Endothelial cell of umbilical vein (primary cell): ENCODE results near the gene TRPV2. TPM values are rescaled to one million over a fixed set of nuclear protein-coding genes. Genes with fewer than 3 reads are reported as not detected.
"Not testable (repeated sequence)": the region's sequence is repeated elsewhere in the genome, so short reads cannot be mapped to it uniquely, and the experiment has no call there.

ENCODE experiments used
- BruUV-seq: library from RNA; stranded (reverse); fragments of 400-500 nt; replicated peaks from 2 replicates; lab custom pipeline; 2021; lab: Mats Ljungman, UMichigan
- CTCF ChIA-PET: fragments of 300-600, 350-600 bp; sonication (Branson Sonifier 250); formaldehyde crosslinking; loops from one replicate; lab custom pipeline; 2021; ENCODE audit warnings: antibody characterized with exemption, inconsistent platforms; lab: Charles Lee
- POLR2A ChIA-PET: fragments of 300-600, 350-600 bp; sonication (Branson Sonifier 250); formaldehyde crosslinking; loops from one replicate; lab custom pipeline; 2021; ENCODE audit warnings: antibody characterized with exemption, inconsistent platforms; lab: Charles Lee
- DNase-seq: peaks from one replicate; pipeline ENCODE4 v3.0.0-alpha.2; 2011; ENCODE audit warnings: low read depth, low spot score
- FAIRE-seq: peaks from 2 replicates; lab custom pipeline; 2011; peaks lifted over from hg19 to GRCh38; lab: Jason Lieb, UNC
- H2AFZ ChIP-seq: 2 replicates; pipeline ENCODE4 v1.6.0; 2012; ENCODE audit warnings: low read depth, low read length, control low read depth, inconsistent platforms
- H3K27ac ChIP-seq: 2 replicates; pipeline ENCODE4 v1.5.1; 2011; ENCODE audit warnings: low read depth, mild to moderate bottlenecking, control low read depth, low read length, moderate library complexity; ENCODE audit not compliant: insufficient read depth
- H3K27me3 ChIP-seq, 2 experiments: 2 replicates each; pipeline versions ENCODE4 v1.6.0 to v1.6.1; 2011; ENCODE audit warnings: low read length in 2 of 2, mixed read lengths in 1 of 2; ENCODE audit not compliant: control insufficient read depth in 2 of 2, insufficient read depth in 2 of 2
- H3K36me3 ChIP-seq, 2 experiments: 2 replicates in 1 of 2; 3 replicates in 1 of 2; pipeline ENCODE4 v1.5.1; 2011; ENCODE audit warnings: low read length in 2 of 2, mild to moderate bottlenecking in 1 of 2, moderate library complexity in 1 of 2; ENCODE audit not compliant: control insufficient read depth in 2 of 2, insufficient read depth in 2 of 2; ENCODE audit errors: extremely low read depth in 1 of 2
- H3K4me1 ChIP-seq: 3 replicates; pipeline ENCODE4 v1.5.1; 2011; ENCODE audit warnings: mild to moderate bottlenecking, low read length; ENCODE audit not compliant: control insufficient read depth, insufficient read depth; ENCODE audit errors: extremely low read depth
- H3K4me2 ChIP-seq: 2 replicates; pipeline ENCODE4 v1.6.1; 2011; ENCODE audit warnings: low read length, control low read depth, mixed read lengths; ENCODE audit not compliant: insufficient read depth
- H3K4me3 ChIP-seq, 3 experiments: fragments of 200-600 bp in 1 of 3; sonication (generic), shearing (Covaris generic) in 1 of 3; replicated peaks in 1 of 3; 2 replicates each; pipeline ENCODE4 v1.5.1; 2011 to 2016; ENCODE audit warnings: control low read depth in 3 of 3, low read length in 3 of 3, mild to moderate bottlenecking in 2 of 3, inconsistent platforms in 1 of 3, low read depth in 1 of 3, moderate library complexity in 1 of 3; ENCODE audit not compliant: insufficient read depth in 1 of 3
- H3K79me2 ChIP-seq: 2 replicates; pipeline ENCODE4 v1.6.0; 2012; ENCODE audit warnings: low read length, inconsistent platforms; ENCODE audit not compliant: control insufficient read depth, insufficient read depth
- H3K9ac ChIP-seq: replicated peaks from 2 replicates; pipeline ENCODE3; 2011; ENCODE audit warnings: low read length, control low read depth; ENCODE audit not compliant: insufficient read depth; ENCODE audit errors: extremely low read depth
- H3K9me1 ChIP-seq: replicated peaks from 3 replicates; pipeline ENCODE4 v1.6.0; 2011; ENCODE audit warnings: mild to moderate bottlenecking, low read length; ENCODE audit not compliant: control insufficient read depth, insufficient read depth; ENCODE audit errors: extremely low read depth
- H3K9me3 ChIP-seq: replicated peaks from 2 replicates; pipeline ENCODE4 v1.5.1; 2012; ENCODE audit warnings: low read length, inconsistent platforms; ENCODE audit not compliant: control insufficient read depth, insufficient read depth
- H4K20me1 ChIP-seq: replicated peaks from 2 replicates; pipeline ENCODE3; 2011; ENCODE audit warnings: mild to moderate bottlenecking, low read length; ENCODE audit not compliant: control insufficient read depth, insufficient read depth; ENCODE audit errors: extremely low read depth
- EZH2 ChIP-seq: IDR thresholded peaks from 2 replicates; pipeline ENCODE4 v1.6.1; 2012; ENCODE audit warnings: borderline replicate concordance, low read depth, mild to moderate bottlenecking, moderate library complexity, low read length, inconsistent platforms; ENCODE audit not compliant: severe bottlenecking
- FOS ChIP-seq: IDR thresholded peaks from 2 replicates; pipeline ENCODE4 v1.6.1; 2011; ENCODE audit warnings: mild to moderate bottlenecking, low read length, moderate library complexity, borderline replicate concordance; ENCODE audit not compliant: insufficient read depth
- GATA2 ChIP-seq: IDR thresholded peaks from 2 replicates; pipeline ENCODE4 v1.7.0; 2011; ENCODE audit warnings: low read depth, mild to moderate bottlenecking, moderate library complexity, mixed read lengths, low read length; ENCODE audit not compliant: insufficient read length, insufficient read depth
- JUN ChIP-seq: IDR thresholded peaks from 2 replicates; pipeline ENCODE4 v1.6.1; 2011; ENCODE audit warnings: borderline replicate concordance, low read depth; ENCODE audit not compliant: insufficient read length, insufficient read depth
- MYC ChIP-seq: IDR thresholded peaks from one replicate; pipeline ENCODE4 v1.6.1; 2011; ENCODE audit warnings: mild to moderate bottlenecking, low read depth, low read length
- POLR2A ChIP-seq: IDR thresholded peaks from 2 replicates; pipeline ENCODE4 v1.6.1; 2012; ENCODE audit warnings: low read depth, mild to moderate bottlenecking, control low read depth, low read length
- POLR2AphosphoS5 ChIP-seq: IDR thresholded peaks from 2 replicates; pipeline ENCODE4 v1.6.1; 2012; ENCODE audit warnings: low read depth, mild to moderate bottlenecking, control low read depth, low read length, moderate library complexity; ENCODE audit not compliant: insufficient read depth
- dilution Hi-C: fragments of 300-500 bp; cut with MboI; formaldehyde crosslinking; loops from one replicate; pipeline ENCODE4 v1.15.0; 2019; ENCODE audit warnings: low sequenced_read_pairs; ENCODE audit not compliant: extremely low pct_ligation_motif_present
- intact Hi-C: fragments of 100-400 bp; cut with micrococcal nuclease; formaldehyde crosslinking; loops from one replicate; pipeline ENCODE4 v1.10.0; 2022
- polyA plus RNA-seq, 4 experiments: library from polyadenylated mRNA; depleted of rRNA in 3 of 4; stranded (reverse) in 3 of 4; unstranded in 1 of 4; fragments of >200 nt; gene quantifications; 2 replicates each; pipeline versions ENCODE4 v1.2.1 to v1.2.3, GENCODE V29; 2011 to 2012; ENCODE audit warnings: missing spikeins in 1 of 4
- total RNA-seq: library from RNA; stranded (reverse); gene quantifications from 2 replicates; pipeline ENCODE4 v1.2.3, GENCODE V29; 2021
- TF ChIP-seq, protein P1 (sequence below): IDR thresholded peaks from 2 replicates; pipeline ENCODE4 v1.6.1; 2011; ENCODE audit not compliant: insufficient read depth, insufficient read length

TRPV2 gene
- total and polyA plus RNA-seq, 2 donors (not counting 3 experiments of a cell fraction or from before 2014, with no cell fraction given) = 4.2 to 10.6 TPM

DNA sequence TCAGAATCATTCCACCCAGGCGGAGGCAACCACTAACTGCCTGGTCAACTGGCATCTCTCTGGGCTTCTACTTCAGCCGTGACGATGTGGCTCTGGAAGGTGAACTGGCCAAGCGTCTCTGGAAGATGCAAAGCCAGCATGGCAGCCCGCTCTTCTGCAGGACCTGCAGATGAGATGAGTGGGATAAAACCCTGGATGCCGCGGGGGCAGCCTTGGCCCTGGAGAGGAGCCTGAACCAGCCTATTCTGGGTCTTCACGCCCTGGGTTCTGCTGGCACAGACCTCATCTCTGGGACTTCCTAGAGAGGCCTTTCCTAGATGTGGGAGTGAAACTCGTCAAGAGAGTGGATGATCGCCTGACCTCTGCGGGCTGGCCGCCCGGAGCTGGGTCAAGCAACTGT lies 23.9 kb upstream of the TRPV2 start:
- no peaks in the 10 kb centered on the region for H3K9me1 ChIP-seq
- H3K79me2 ChIP-seq = no peaks in the 10 kb centered on the region
- H3K4me3 ChIP-seq = no peak overlapping the region
- H3K4me2 ChIP-seq = no peak overlapping the region
- no peaks in the 10 kb centered on the region for H4K20me1 ChIP-seq
- FAIRE-seq (no peak), DNase-seq (no peak)
- CTCF ChIA-PET = interaction anchor here (1.5 kb wide), 1 partner anchor 130 kb away, joined by 3 read pairs; no protein-coding TSS in a partner anchor
- peaks cover 0 to 2% of the 10 kb centered on the region in 2 experiments for H3K27me3 ChIP-seq
- H3K4me1 ChIP-seq = no peaks in the 10 kb centered on the region
- no TSS peak for BruUV-seq
- intact Hi-C loops = no loop called here
- no peaks in the 10 kb centered on the region for H3K9me3 ChIP-seq
- H3K9ac ChIP-seq = no peak overlapping the region
- no peak overlapping the region for H2AFZ ChIP-seq
- no peak overlapping the region for H3K27ac ChIP-seq
- POLR2A ChIA-PET = interaction anchor here (0.6 kb wide), 1 partner anchor 11 kb away, joined by 9 read pairs; the partner anchor contains the start of gene UBB
- dilution Hi-C loops = no loop called here
- H3K36me3 ChIP-seq = no peaks in the 10 kb centered on the region
- TF ChIP-seq POLR2AphosphoS5 (no peak), JUN (no peak), GATA2 (no peak), POLR2A (no peak), MYC (no peak), EZH2 (no peak), FOS (no peak)
- TF ChIP-seq, protein P1, sequence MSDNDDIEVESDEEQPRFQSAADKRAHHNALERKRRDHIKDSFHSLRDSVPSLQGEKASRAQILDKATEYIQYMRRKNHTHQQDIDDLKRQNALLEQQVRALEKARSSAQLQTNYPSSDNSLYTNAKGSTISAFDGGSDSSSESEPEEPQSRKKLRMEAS = no peak

GRCh38 chr17:16392491-16392890 lies 22.9 kb upstream of the TRPV2 start:
- H3K4me1 ChIP-seq, H3K4me2 ChIP-seq, H3K4me3 ChIP-seq, H3K9me1 ChIP-seq, POLR2A ChIA-PET, H3K9me3 ChIP-seq, FAIRE-seq, H3K27ac ChIP-seq, H3K36me3 ChIP-seq, H3K79me2 ChIP-seq, H3K9ac ChIP-seq, DNase-seq, H4K20me1 ChIP-seq, intact Hi-C loops, H3K27me3 ChIP-seq, dilution Hi-C loops, BruUV-seq, H2AFZ ChIP-seq: not testable (repeated sequence)
- CTCF ChIA-PET = interaction anchor here (1.3 kb wide), 1 partner anchor 9 kb away, joined by 3 read pairs; no protein-coding TSS in a partner anchor

- DNase-seq, CTCF ChIA-PET, H3K36me3 ChIP-seq, H3K4me3 ChIP-seq, H3K4me1 ChIP-seq, H3K9ac ChIP-seq, intact Hi-C loops, H4K20me1 ChIP-seq, H3K9me3 ChIP-seq, H3K9me1 ChIP-seq, H2AFZ ChIP-seq, dilution Hi-C loops, BruUV-seq, FAIRE-seq, H3K79me2 ChIP-seq, H3K27me3 ChIP-seq, H3K4me2 ChIP-seq, POLR2A ChIA-PET, H3K27ac ChIP-seq: not testable (repeated sequence)
Observed at GRCh38 chr17:16395887-16396286, 19.5 kb upstream of the TRPV2 start.
